ENCODE measurements around the gene PLCH1.

The PLCH1 gene

GRCh38 chr3:155743606-155744005 is 1.3 kb downstream of the PLCH1 start:
- H3K4me2 ChIP-seq (ENCODE audit: low read length): peak overlapping the region; percentile 98
- H3K27me3 ChIP-seq (ENCODE audit: control insufficient read depth, low read length): peaks cover 71% of the 10 kb centered on the region
- no peaks in the 10 kb centered on the region for H3K9me2 ChIP-seq (replicated peaks; ENCODE audit: control insufficient read depth, low read length)
- TF ChIP-seq CTCF (IDR thresholded peaks at IDR 0.05; ENCODE audit: low read depth, low read length, poor library complexity, severe bottlenecking) (no peak), EZH2phosphoT487 (IDR thresholded peaks at IDR 0.05; ENCODE audit: borderline replicate concordance, low read length) (no peak)
- H3K36me3 ChIP-seq (ENCODE audit: control insufficient read depth, low read length): no peaks in the 10 kb centered on the region
- no peaks in the 10 kb centered on the region for H3F3A ChIP-seq (ENCODE audit: control insufficient read depth, insufficient read depth)
- peaks cover 19% of the 10 kb centered on the region for H3K4me1 ChIP-seq (ENCODE audit: control insufficient read depth, low read length)
- H3K79me2 ChIP-seq (ENCODE audit: control insufficient read depth, low read length): no peaks in the 10 kb centered on the region
- H4K20me1 ChIP-seq (ENCODE audit: control insufficient read depth, insufficient read depth, low read depth, low read length): no peaks in the 10 kb centered on the region
- H3K27ac ChIP-seq (ENCODE audit: low read depth, low read length): no peak overlapping the region
- H3K4me3 ChIP-seq (ENCODE audit: low read length): peak overlapping the region; percentile 86
- H3K9me3 ChIP-seq (ENCODE audit: control insufficient read depth, insufficient read depth, low read length): no peaks in the 10 kb centered on the region

- Histone ChIP-seq H4K20me1 (ENCODE audit: control insufficient read depth, insufficient read depth, low read depth, low read length) (no peaks in the 10 kb centered on the region), H3K9me2 (replicated peaks; ENCODE audit: control insufficient read depth, low read length) (no peaks in the 10 kb centered on the region), H3K9me3 (ENCODE audit: control insufficient read depth, insufficient read depth, low read length) (no peaks in the 10 kb centered on the region), H3K27ac (ENCODE audit: low read depth, low read length) (no peak overlapping the region), H3K4me3 (ENCODE audit: low read length) (no peak overlapping the region), H3K79me2 (ENCODE audit: control insufficient read depth, low read length) (no peaks in the 10 kb centered on the region), H3F3A (ENCODE audit: control insufficient read depth, insufficient read depth) (no peaks in the 10 kb centered on the region), H3K36me3 (ENCODE audit: control insufficient read depth, low read length) (no peaks in the 10 kb centered on the region), H3K4me1 (ENCODE audit: control insufficient read depth, low read length) (peaks cover 25% of the 10 kb centered on the region), H3K4me2 (ENCODE audit: low read length) (no peak overlapping the region), H3K27me3 (ENCODE audit: control insufficient read depth, low read length) (peaks cover 60% of the 10 kb centered on the region)
- no peak for TF ChIP-seq EZH2phosphoT487 (IDR thresholded peaks at IDR 0.05; ENCODE audit: borderline replicate concordance, low read length)
These were observed 2.4 kb downstream of the PLCH1 start for GRCh38 chr3:155742349-155742965.

GRCh38 chr3:155741603-155742002 is 3.3 kb downstream of the PLCH1 start:
- Histone ChIP-seq H3K4me3 (ENCODE audit: low read length) (no peak overlapping the region), H3K4me1 (ENCODE audit: control insufficient read depth, low read length) (peaks cover 25% of the 10 kb centered on the region), H3K27me3 (ENCODE audit: control insufficient read depth, low read length) (peaks cover 51% of the 10 kb centered on the region), H3K36me3 (ENCODE audit: control insufficient read depth, low read length) (no peaks in the 10 kb centered on the region), H3K9me2 (replicated peaks; ENCODE audit: control insufficient read depth, low read length) (no peaks in the 10 kb centered on the region), H3K9me3 (ENCODE audit: control insufficient read depth, insufficient read depth, low read length) (no peaks in the 10 kb centered on the region), H3K27ac (ENCODE audit: low read depth, low read length) (no peak overlapping the region), H3K4me2 (ENCODE audit: low read length) (no peak overlapping the region), H4K20me1 (ENCODE audit: control insufficient read depth, insufficient read depth, low read depth, low read length) (no peaks in the 10 kb centered on the region), H3F3A (ENCODE audit: control insufficient read depth, insufficient read depth) (no peaks in the 10 kb centered on the region), H3K79me2 (ENCODE audit: control insufficient read depth, low read length) (no peaks in the 10 kb centered on the region)
- no peak for TF ChIP-seq CTCF (IDR thresholded peaks at IDR 0.05; ENCODE audit: low read depth, low read length, poor library complexity, severe bottlenecking)

GRCh38 chr3:155741101-155741500 is 3.8 kb downstream of the PLCH1 start:
- TF ChIP-seq CTCF (IDR thresholded peaks at IDR 0.05; ENCODE audit: low read depth, low read length, poor library complexity, severe bottlenecking) (no peak), EZH2phosphoT487 (IDR thresholded peaks at IDR 0.05; ENCODE audit: borderline replicate concordance, low read length) (no peak)
- Histone ChIP-seq H3K4me3 (ENCODE audit: low read length) (no peak overlapping the region), H3K4me2 (ENCODE audit: low read length) (no peak overlapping the region), H3K27me3 (ENCODE audit: control insufficient read depth, low read length) (peaks cover 46% of the 10 kb centered on the region), H3K79me2 (ENCODE audit: control insufficient read depth, low read length) (no peaks in the 10 kb centered on the region), H3K27ac (ENCODE audit: low read depth, low read length) (no peak overlapping the region), H3K9me3 (ENCODE audit: control insufficient read depth, insufficient read depth, low read length) (no peaks in the 10 kb centered on the region), H3K4me1 (ENCODE audit: control insufficient read depth, low read length) (peaks cover 25% of the 10 kb centered on the region), H3K36me3 (ENCODE audit: control insufficient read depth, low read length) (no peaks in the 10 kb centered on the region), H3K9me2 (replicated peaks; ENCODE audit: control insufficient read depth, low read length) (no peaks in the 10 kb centered on the region), H3F3A (ENCODE audit: control insufficient read depth, insufficient read depth) (no peaks in the 10 kb centered on the region), H4K20me1 (ENCODE audit: control insufficient read depth, insufficient read depth, low read depth, low read length) (no peaks in the 10 kb centered on the region)
